T-helper 2 cell treated with Interferon-gamma antibody and Interleukin-4, amounts not matched to agents 100 ng/mL and 5 ng/mL, for 36 hours (primary cell): ENCODE results near the gene SORCS2. TPM values are rescaled to one million over a fixed set of nuclear protein-coding genes. Genes with fewer than 3 reads are reported as not detected.

Source experiments
- intact Hi-C: fragments of 100-400 bp; cut with micrococcal nuclease; formaldehyde crosslinking; loops from one replicate; pipeline ENCODE4 v1.15.1; 2023
- total RNA-seq: library from RNA; stranded (reverse); gene quantifications from 2 replicates; pipeline ENCODE4 v1.2.3, GENCODE V29; 2022

Gene SORCS2
- total RNA-seq, 1 donor from 2014 or later: 0.05 TPM

- intact Hi-C loops: no loop called here
Observed at GRCh38 chr4:7389101-7389701, 196.9 kb downstream of the SORCS2 start.

GRCh38 chr4:7389719-7390118, 197.4 kb downstream of the SORCS2 start:
- intact Hi-C loops: no loop called here

GRCh38 chr4:7390336-7390735, 198.0 kb downstream of the SORCS2 start:
- intact Hi-C loops: no loop called here

GRCh38 chr4:7390906-7391636, 198.7 kb downstream of the SORCS2 start:
- intact Hi-C loops: no loop called here

GRCh38 chr4:7391637-7392437, 199.5 kb downstream of the SORCS2 start:
- intact Hi-C loops: no loop called here

- intact Hi-C loops: no loop called here
Observed at GRCh38 chr4:7392438-7393421, 200.4 kb downstream of the SORCS2 start.

GRCh38 chr4:7393601-7394575, 201.6 kb downstream of the SORCS2 start:
- intact Hi-C loops: no loop called here

- intact Hi-C loops: no loop called here
Observed at GRCh38 chr4:7394681-7395451, 202.5 kb downstream of the SORCS2 start.

GRCh38 chr4:7395645-7396044, 203.3 kb downstream of the SORCS2 start:
- intact Hi-C loops: no loop called here

GRCh38 chr4:7396186-7396910, 204.0 kb downstream of the SORCS2 start:
- intact Hi-C loops: no loop called here

GRCh38 chr4:7397206-7398103, 205.1 kb downstream of the SORCS2 start:
- intact Hi-C loops: no loop called here

GRCh38 chr4:7398104-7398423, 205.7 kb downstream of the SORCS2 start:
- intact Hi-C loops: no loop called here

- intact Hi-C loops: no loop called here
Observed at GRCh38 chr4:7398788-7399439, 206.6 kb downstream of the SORCS2 start.

GRCh38 chr4:7399440-7400234, 207.3 kb downstream of the SORCS2 start:
- intact Hi-C loops: no loop called here

GRCh38 chr4:7400671-7401298, 208.4 kb downstream of the SORCS2 start:
- intact Hi-C loops: no loop called here

GRCh38 chr4:7402526-7402925, 210.2 kb downstream of the SORCS2 start:
- intact Hi-C loops: no loop called here
